PC-9 (cell line): ENCODE results near the gene HES5. TPM values are rescaled to one million over a fixed set of nuclear protein-coding genes. Genes with fewer than 3 reads are reported as not detected.

Source experiments
- BruUV-seq: library from RNA; stranded (reverse); fragments of 400-500 nt; replicated peaks from 2 replicates; lab custom pipeline; 2021; lab: Mats Ljungman, UMichigan
- CTCF ChIA-PET: fragments of 300-600 bp; sonication (Branson Sonifier 250); formaldehyde crosslinking; loops from one replicate; lab custom pipeline; 2022; ENCODE audit warnings: antibody characterized with exemption; lab: Charles Lee
- POLR2A ChIA-PET: fragments of 300-600 bp; sonication (Branson Sonifier 250); formaldehyde crosslinking; loops from one replicate; lab custom pipeline; 2022; ENCODE audit warnings: antibody characterized with exemption; ENCODE audit not compliant: unreplicated experiment; lab: Charles Lee
- DNase-seq, 2 experiments: peaks; one replicate each; pipeline versions ENCODE4 v3.0.0 to v3.0.0-alpha.2; 2015 to 2022; ENCODE audit warnings: mixed read lengths in 1 of 2
- H2AFZ ChIP-seq: fragments of 200-600 bp; sonication (generic); 2 replicates; pipeline ENCODE4 v1.8.1; 2017; ENCODE audit warnings: antibody characterized with exemption
- H3F3A ChIP-seq: fragments of 200-600 bp; sonication (generic); 2 replicates; pipeline ENCODE4 v1.8.1; 2017; ENCODE audit warnings: antibody characterized with exemption, mild to moderate bottlenecking, low read depth; ENCODE audit not compliant: insufficient read depth
- H3K27ac ChIP-seq: fragments of 200-600 bp; sonication (generic); 2 replicates; pipeline ENCODE4 v1.6.1; 2016; ENCODE audit warnings: mixed run types
- H3K27me3 ChIP-seq: fragments of 200-600 bp; sonication (generic); 2 replicates; pipeline ENCODE4 v1.6.1; 2016; ENCODE audit warnings: low read depth, mixed run types; ENCODE audit not compliant: insufficient read depth
- H3K36me3 ChIP-seq: fragments of 200-600 bp; sonication (generic); 2 replicates; pipeline ENCODE4 v1.6.1; 2016; ENCODE audit warnings: low read depth, mixed run types
- H3K4me1 ChIP-seq: fragments of 200-600 bp; sonication (generic); replicated peaks from 2 replicates; pipeline ENCODE4 v1.6.1; 2016; ENCODE audit warnings: mixed run types; ENCODE audit not compliant: insufficient read depth
- H3K4me2 ChIP-seq: fragments of 200-600 bp; sonication (generic); 2 replicates; pipeline ENCODE4 v1.6.1; 2017; ENCODE audit warnings: mixed run types
- H3K4me3 ChIP-seq: fragments of 200-600 bp; sonication (generic); 2 replicates; pipeline ENCODE4 v1.6.1; 2016; ENCODE audit warnings: mixed run types
- H3K79me2 ChIP-seq: fragments of 200-600 bp; sonication (generic); 2 replicates; pipeline ENCODE4 v1.6.1; 2017; ENCODE audit warnings: low read depth, mixed run types
- H3K9me2 ChIP-seq: fragments of 200-600 bp; sonication (generic); 2 replicates; pipeline ENCODE4 v1.8.1; 2017; ENCODE audit warnings: mild to moderate bottlenecking; ENCODE audit not compliant: insufficient read depth
- H3K9me3 ChIP-seq: fragments of 200-600 bp; sonication (generic); 2 replicates; pipeline ENCODE4 v1.8.1; 2016; ENCODE audit warnings: low read depth; ENCODE audit not compliant: insufficient read depth
- H4K20me1 ChIP-seq: fragments of 200-600 bp; sonication (generic); 2 replicates; pipeline ENCODE4 v1.8.1; 2017; ENCODE audit not compliant: insufficient read depth
- EZH2 ChIP-seq: fragments of 200-600 bp; sonication (generic); IDR thresholded peaks from 2 replicates; pipeline ENCODE4 v1.8.0; 2017; ENCODE audit warnings: antibody characterized with exemption, low read depth
- intact Hi-C: fragments of 100-400 bp; cut with micrococcal nuclease; formaldehyde crosslinking; loops from one replicate; pipeline ENCODE4 v1.10.0; 2022; ENCODE audit not compliant: unreplicated experiment
- total RNA-seq: library from RNA; stranded (reverse); gene quantifications from 2 replicates; pipeline ENCODE4 v1.2.3, GENCODE V29; 2021
- TF ChIP-seq, protein P1 (sequence below): fragments of 200-600 bp; sonication (generic); conservative IDR thresholded peaks from 2 replicates; pipeline ENCODE4 v1.6.1; 2017; ENCODE audit warnings: mixed run types, antibody characterized with exemption, mild to moderate bottlenecking, moderate library complexity

Gene HES5
- total RNA-seq, 1 experiment from 2014 or later = not detected

DNA sequence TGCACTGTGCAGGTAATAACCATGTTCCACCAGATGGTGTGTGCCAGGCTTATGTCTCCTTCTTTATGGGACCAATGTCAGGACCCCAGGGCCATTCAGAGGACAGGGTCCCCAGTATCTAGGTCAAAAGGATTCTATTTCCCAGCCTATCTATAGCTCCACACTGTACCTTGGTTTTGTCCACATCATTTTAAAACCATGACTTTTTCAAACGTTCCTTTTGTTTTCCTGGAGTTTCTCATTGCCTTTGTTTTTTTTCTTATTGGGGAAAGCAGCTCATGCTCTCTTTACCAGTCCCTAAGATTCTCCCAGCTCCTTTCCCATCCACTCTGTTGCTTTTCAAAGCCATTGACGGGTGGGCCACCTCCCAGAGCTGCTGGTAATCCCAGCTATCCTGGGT lies 41.4 kb downstream of the HES5 start:
- Histone ChIP-seq H3F3A (no peaks in the 10 kb centered on the region), H4K20me1 (no peaks in the 10 kb centered on the region), H3K4me1 (peaks cover 2% of the 10 kb centered on the region; the same call in 1 of the 2 replicates), H3K27ac (no peak overlapping the region), H3K9me2 (no peaks in the 10 kb centered on the region), H3K4me3 (no peak overlapping the region), H3K27me3 (peaks cover 45% of the 10 kb centered on the region), H2AFZ (no peak overlapping the region), H3K36me3 (no peaks in the 10 kb centered on the region), H3K9me3 (no peaks in the 10 kb centered on the region), H3K79me2 (no peaks in the 10 kb centered on the region), H3K4me2 (no peak overlapping the region)
- no peak for TF ChIP-seq EZH2
- TF ChIP-seq, protein P1, sequence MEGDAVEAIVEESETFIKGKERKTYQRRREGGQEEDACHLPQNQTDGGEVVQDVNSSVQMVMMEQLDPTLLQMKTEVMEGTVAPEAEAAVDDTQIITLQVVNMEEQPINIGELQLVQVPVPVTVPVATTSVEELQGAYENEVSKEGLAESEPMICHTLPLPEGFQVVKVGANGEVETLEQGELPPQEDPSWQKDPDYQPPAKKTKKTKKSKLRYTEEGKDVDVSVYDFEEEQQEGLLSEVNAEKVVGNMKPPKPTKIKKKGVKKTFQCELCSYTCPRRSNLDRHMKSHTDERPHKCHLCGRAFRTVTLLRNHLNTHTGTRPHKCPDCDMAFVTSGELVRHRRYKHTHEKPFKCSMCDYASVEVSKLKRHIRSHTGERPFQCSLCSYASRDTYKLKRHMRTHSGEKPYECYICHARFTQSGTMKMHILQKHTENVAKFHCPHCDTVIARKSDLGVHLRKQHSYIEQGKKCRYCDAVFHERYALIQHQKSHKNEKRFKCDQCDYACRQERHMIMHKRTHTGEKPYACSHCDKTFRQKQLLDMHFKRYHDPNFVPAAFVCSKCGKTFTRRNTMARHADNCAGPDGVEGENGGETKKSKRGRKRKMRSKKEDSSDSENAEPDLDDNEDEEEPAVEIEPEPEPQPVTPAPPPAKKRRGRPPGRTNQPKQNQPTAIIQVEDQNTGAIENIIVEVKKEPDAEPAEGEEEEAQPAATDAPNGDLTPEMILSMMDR = no peak
- BruUV-seq = no TSS peak
- DNase-seq = no peak
- intact Hi-C loops = no loop called here
- CTCF ChIA-PET = no interaction called here
- POLR2A ChIA-PET = no interaction called here

DNA sequence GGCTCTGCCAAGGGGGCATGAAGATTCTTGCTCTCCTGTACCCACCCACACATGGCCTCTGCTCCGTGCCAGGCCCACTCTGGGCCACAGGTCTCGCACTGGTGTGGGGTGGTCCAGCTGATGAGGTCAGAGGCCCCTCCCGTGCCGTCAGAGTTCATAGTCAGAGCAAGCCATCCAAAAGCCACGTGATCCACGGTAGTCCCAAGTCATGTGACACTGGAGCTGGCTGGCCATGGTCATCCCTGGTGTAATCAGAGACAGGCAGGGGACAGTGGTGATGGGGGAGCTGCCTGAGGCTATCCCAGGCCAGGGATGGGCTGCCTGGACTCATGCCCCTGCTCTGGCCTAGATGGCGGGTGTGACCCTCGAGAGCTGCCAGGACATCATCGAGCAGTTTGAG lies 43.5 kb downstream of the HES5 start:
- H3K4me3 ChIP-seq = no peak overlapping the region
- H2AFZ ChIP-seq = no peak overlapping the region
- no peaks in the 10 kb centered on the region for H3K4me1 ChIP-seq
- ChIA-PET POLR2A (no interaction called here), CTCF (no interaction called here)
- H3K4me2 ChIP-seq = no peak overlapping the region
- no peaks in the 10 kb centered on the region for H4K20me1 ChIP-seq
- H3K27ac ChIP-seq = no peak overlapping the region
- H3K36me3 ChIP-seq = no peaks in the 10 kb centered on the region
- no peaks in the 10 kb centered on the region for H3K9me3 ChIP-seq
- TF ChIP-seq EZH2 = no peak
- TF ChIP-seq, protein P1 = no peak
- intact Hi-C loops = no loop called here
- H3K79me2 ChIP-seq = no peaks in the 10 kb centered on the region
- no peaks in the 10 kb centered on the region for H3F3A ChIP-seq
- H3K27me3 ChIP-seq = peaks cover 27% of the 10 kb centered on the region
- no TSS peak for BruUV-seq
- no peaks in the 10 kb centered on the region for H3K9me2 ChIP-seq
- no peak for DNase-seq

DNA sequence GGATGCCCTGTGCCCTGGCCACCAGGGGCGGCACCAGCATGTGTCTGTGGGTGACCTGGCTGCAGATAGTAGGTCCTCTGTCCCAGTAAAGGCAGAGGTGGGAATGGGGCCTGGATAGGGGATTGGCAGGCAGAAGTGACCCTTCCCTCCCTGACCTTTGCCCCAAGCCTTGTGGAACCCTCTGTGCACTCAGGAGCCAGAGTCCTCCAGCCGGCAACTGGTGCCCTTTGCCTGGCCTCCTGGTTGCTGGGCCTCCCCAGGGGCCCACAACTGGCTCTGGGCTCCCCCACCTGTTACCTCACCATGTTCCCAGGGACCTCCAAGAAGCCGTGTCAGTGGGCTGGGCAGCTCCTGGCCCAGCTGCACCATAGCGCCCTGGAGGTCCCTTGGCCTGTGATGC lies 44.0 kb downstream of the HES5 start:
- no peak for TF ChIP-seq EZH2
- no TSS peak for BruUV-seq

DNA sequence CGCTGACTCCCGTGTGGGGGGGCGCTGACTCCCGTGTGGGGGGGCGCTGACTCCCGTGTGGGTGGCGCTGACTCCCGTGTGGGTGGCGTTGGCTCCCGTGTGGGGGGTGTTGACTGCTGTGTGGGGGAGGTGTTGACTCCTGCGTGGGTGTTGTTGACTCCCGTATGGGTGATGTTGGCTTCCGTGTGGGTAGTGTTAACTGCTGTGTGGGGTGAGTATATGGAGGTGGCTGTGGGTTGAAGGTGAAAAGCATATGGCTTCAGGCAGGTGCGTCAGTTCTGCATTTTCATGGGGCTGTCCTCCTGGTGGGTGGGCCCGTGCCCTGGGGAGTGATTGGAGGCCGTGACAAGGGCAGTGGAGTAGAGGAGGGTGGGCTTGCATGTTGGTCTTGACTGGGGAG lies 46.1 kb downstream of the HES5 start:
- CTCF ChIA-PET = no interaction called here
- no peaks in the 10 kb centered on the region for H3K36me3 ChIP-seq

More for the DNA sequence above, 44.0 kb downstream of the HES5 start:
- H3K4me1 ChIP-seq = no peaks in the 10 kb centered on the region
- H3K27me3 ChIP-seq = peaks cover 22% of the 10 kb centered on the region
- intact Hi-C loops = no loop called here
- no peaks in the 10 kb centered on the region for H3K36me3 ChIP-seq
- no peak overlapping the region for H3K27ac ChIP-seq
- POLR2A ChIA-PET = no interaction called here
- H4K20me1 ChIP-seq = no peaks in the 10 kb centered on the region
- no peaks in the 10 kb centered on the region for H3K9me3 ChIP-seq
- no peaks in the 10 kb centered on the region for H3K9me2 ChIP-seq
- no peak overlapping the region for H3K4me2 ChIP-seq
- H3K79me2 ChIP-seq = no peaks in the 10 kb centered on the region
- H3F3A ChIP-seq = no peaks in the 10 kb centered on the region
- no peak overlapping the region for H3K4me3 ChIP-seq
- no peak for DNase-seq
- no peak overlapping the region for H2AFZ ChIP-seq
- CTCF ChIA-PET = no interaction called here

More for the DNA sequence above, 46.1 kb downstream of the HES5 start:
- no peak overlapping the region for H3K4me2 ChIP-seq
- POLR2A ChIA-PET = no interaction called here
- H3K27me3 ChIP-seq = peaks cover 4% of the 10 kb centered on the region; the same call in 1 of the 2 replicates
- no peaks in the 10 kb centered on the region for H3K9me2 ChIP-seq
- no peaks in the 10 kb centered on the region for H3K4me1 ChIP-seq
- H2AFZ ChIP-seq = no peak overlapping the region
- no peak for DNase-seq
- no peak overlapping the region for H3K4me3 ChIP-seq
- BruUV-seq = no TSS peak
- intact Hi-C loops = no loop called here
- TF ChIP-seq, protein P1 = no peak
- no peak for TF ChIP-seq EZH2
- no peaks in the 10 kb centered on the region for H4K20me1 ChIP-seq
- no peak overlapping the region for H3K27ac ChIP-seq
- no peaks in the 10 kb centered on the region for H3K79me2 ChIP-seq
- no peaks in the 10 kb centered on the region for H3K9me3 ChIP-seq
- H3F3A ChIP-seq = no peaks in the 10 kb centered on the region
